Inflammatory macrophage treated with lipopolysaccharide for 4 hours (primary cell): Measurements from ENCODE around the gene PDE4D.
"Not testable (repeated sequence)": the region's sequence is repeated elsewhere in the genome, so short reads cannot be mapped to it uniquely, and the experiment has no call there.

Experiments
- DNase-seq: peaks from one replicate; pipeline ENCODE4 v3.0.0-alpha.2; 2020

Gene PDE4D

GRCh38 chr5:59458321-59458720 is 435.2 kb downstream of the PDE4D start:
- DNase-seq, result no peak

- DNase-seq, result no peak
Measured at GRCh38 chr5:59449905-59450644, 443.5 kb downstream of the PDE4D start.

GRCh38 chr5:59446356-59446755 is 447.2 kb downstream of the PDE4D start:
- no peak for DNase-seq

- no peak for DNase-seq
Measured at GRCh38 chr5:59445741-59446140, 447.8 kb downstream of the PDE4D start.

GRCh38 chr5:59439303-59439702 is 454.2 kb downstream of the PDE4D start:
- no peak for DNase-seq

GRCh38 chr5:59437176-59437575 is 456.4 kb downstream of the PDE4D start:
- no peak for DNase-seq

GRCh38 chr5:59436364-59437148 is 457.0 kb downstream of the PDE4D start:
- no peak for DNase-seq

- DNase-seq, result no peak
Measured at GRCh38 chr5:59433174-59433573, 460.4 kb downstream of the PDE4D start.

GRCh38 chr5:59430066-59430685 is 463.4 kb downstream of the PDE4D start:
- DNase-seq, result no peak

- DNase-seq, result no peak
Measured at GRCh38 chr5:59428391-59428790, 465.1 kb downstream of the PDE4D start.

- no peak for DNase-seq
Measured at GRCh38 chr5:59424515-59424914, 469.0 kb downstream of the PDE4D start.

- no peak for DNase-seq
Measured at GRCh38 chr5:59423021-59423420, 470.5 kb downstream of the PDE4D start.

GRCh38 chr5:59421986-59422941 is 471.3 kb downstream of the PDE4D start:
- DNase-seq, result no peak

- no peak for DNase-seq
Measured at GRCh38 chr5:59420596-59420995, 472.9 kb downstream of the PDE4D start.

GRCh38 chr5:59418808-59419207 is 474.7 kb downstream of the PDE4D start:
- DNase-seq, result no peak

GRCh38 chr5:59416451-59416850 is 477.1 kb downstream of the PDE4D start:
- no peak for DNase-seq

GRCh38 chr5:59416026-59416425 is 477.5 kb downstream of the PDE4D start:
- no peak for DNase-seq

- DNase-seq, result no peak
Measured at GRCh38 chr5:59412428-59412827, 481.1 kb downstream of the PDE4D start.

- not testable (repeated sequence) for DNase-seq
Measured at GRCh38 chr5:59408997-59409396, 484.5 kb downstream of the PDE4D start.

GRCh38 chr5:59407967-59408366 is 485.6 kb downstream of the PDE4D start:
- DNase-seq, result no peak

GRCh38 chr5:59401637-59402036 is 491.9 kb downstream of the PDE4D start:
- no peak for DNase-seq

GRCh38 chr5:59394956-59395355 is 498.6 kb downstream of the PDE4D start:
- DNase-seq, result not testable (repeated sequence)
